ENCODE results near the gene SOD2.
"Not testable (repeated sequence)": the region's sequence is repeated elsewhere in the genome, so short reads cannot be mapped to it uniquely, and the experiment has no call there.

DNA sequence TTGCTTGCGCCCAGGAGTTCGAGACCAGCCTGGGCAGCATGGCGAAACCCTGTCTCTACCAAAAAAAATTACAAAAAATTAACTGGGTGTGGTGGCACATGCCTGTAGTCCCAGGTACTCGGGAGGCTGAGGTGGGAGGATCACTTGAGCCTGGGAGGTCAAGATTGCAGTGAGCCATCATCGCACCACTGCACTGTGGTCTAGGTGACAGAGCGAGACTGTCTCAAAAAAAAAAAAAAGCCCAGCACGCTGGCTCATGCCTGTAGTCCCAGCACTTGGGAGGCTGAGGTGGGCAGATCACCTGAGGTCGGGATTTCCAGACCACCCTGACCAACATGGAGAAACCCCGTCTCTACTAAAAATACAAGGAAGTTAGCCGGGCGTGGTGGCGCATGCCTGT lies 40.4 kb upstream of the SOD2 start:
- TF ChIP-seq, protein P1, sequence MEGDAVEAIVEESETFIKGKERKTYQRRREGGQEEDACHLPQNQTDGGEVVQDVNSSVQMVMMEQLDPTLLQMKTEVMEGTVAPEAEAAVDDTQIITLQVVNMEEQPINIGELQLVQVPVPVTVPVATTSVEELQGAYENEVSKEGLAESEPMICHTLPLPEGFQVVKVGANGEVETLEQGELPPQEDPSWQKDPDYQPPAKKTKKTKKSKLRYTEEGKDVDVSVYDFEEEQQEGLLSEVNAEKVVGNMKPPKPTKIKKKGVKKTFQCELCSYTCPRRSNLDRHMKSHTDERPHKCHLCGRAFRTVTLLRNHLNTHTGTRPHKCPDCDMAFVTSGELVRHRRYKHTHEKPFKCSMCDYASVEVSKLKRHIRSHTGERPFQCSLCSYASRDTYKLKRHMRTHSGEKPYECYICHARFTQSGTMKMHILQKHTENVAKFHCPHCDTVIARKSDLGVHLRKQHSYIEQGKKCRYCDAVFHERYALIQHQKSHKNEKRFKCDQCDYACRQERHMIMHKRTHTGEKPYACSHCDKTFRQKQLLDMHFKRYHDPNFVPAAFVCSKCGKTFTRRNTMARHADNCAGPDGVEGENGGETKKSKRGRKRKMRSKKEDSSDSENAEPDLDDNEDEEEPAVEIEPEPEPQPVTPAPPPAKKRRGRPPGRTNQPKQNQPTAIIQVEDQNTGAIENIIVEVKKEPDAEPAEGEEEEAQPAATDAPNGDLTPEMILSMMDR (IDR thresholded peaks at IDR 0.05; ENCODE audit: low read length): not testable (repeated sequence)
- not testable (repeated sequence) for TF ChIP-seq EZH2 (optimal IDR thresholded peaks at IDR 0.05; ENCODE audit: low read depth, low read length)

All from MM.1S (cell line).